Muscle of leg (tissue), 11 donors: ENCODE results near the gene NBDY. TPM values are rescaled to one million over a fixed set of nuclear protein-coding genes. Genes with fewer than 3 reads are reported as not detected.

ENCODE experiments used
- DNase-seq: peaks from one replicate; pipeline ENCODE4 v3.0.0; 2013
- H3K27ac ChIP-seq: one replicate; pipeline ENCODE4 v1.5.1; 2013; ENCODE audit warnings: mild to moderate bottlenecking, low read length, control low read depth
- H3K27me3 ChIP-seq: one replicate; pipeline ENCODE4 v1.6.1; 2013; ENCODE audit warnings: low read length; ENCODE audit not compliant: control insufficient read depth, insufficient read depth
- H3K36me3 ChIP-seq: one replicate; pipeline ENCODE4 v1.6.1; 2013; ENCODE audit warnings: low read length; ENCODE audit not compliant: control insufficient read depth, insufficient read depth
- H3K4me1 ChIP-seq: one replicate; pipeline ENCODE4 v1.6.1; 2013; ENCODE audit warnings: low read length; ENCODE audit not compliant: control insufficient read depth, insufficient read depth
- H3K4me3 ChIP-seq: one replicate; pipeline ENCODE4 v1.5.1; 2013; ENCODE audit warnings: low read length, control low read depth
- H3K9me3 ChIP-seq: replicated peaks from 2 replicates; pipeline ENCODE4 v1.6.1; 2013; ENCODE audit warnings: low read depth, low read length; ENCODE audit not compliant: control insufficient read depth
- WGBS: methylation state at CpG from one replicate; pipeline ENCODE4 v1.1.5; 2013; ENCODE audit warnings: missing lambda C conversion rate; ENCODE audit not compliant: insufficient coverage; 5-methylcytosine and 5-hydroxymethylcytosine counted together
- polyA plus RNA-seq, 8 donors: library from polyadenylated mRNA; unstranded; fragments of 120-200 nt; gene quantifications; one replicate each; pipeline versions ENCODE4 v1.2.1 to v1.2.3, GENCODE V29; 2013; ENCODE audit warnings: inconsistent platforms in 1 of 8, low replicate concordance in 1 of 8; ENCODE audit not compliant: insufficient read length in 8 of 8, insufficient read depth in 1 of 8
- total RNA-seq: library from RNA; stranded (reverse); fragments of 120-200 nt; gene quantifications from one replicate; pipeline ENCODE4 v1.2.4, GENCODE V29; 2013

NBDY gene
- total and polyA plus RNA-seq, 9 donors = 8.1 to 52.5 (median 45.1) TPM

- H3K36me3 ChIP-seq = no peaks in the 10 kb centered on the region
- H3K4me3 ChIP-seq = no peak overlapping the region
- no peak overlapping the region for H3K27ac ChIP-seq
- DNase-seq = no peak
- no peaks in the 10 kb centered on the region for H3K4me1 ChIP-seq
- WGBS = 61% methylated on average over 4 of the region's 5 CpGs
- peaks cover 18% of the 10 kb centered on the region for H3K27me3 ChIP-seq
- peaks cover 3% of the 10 kb centered on the region for H3K9me3 ChIP-seq
Observed at GRCh38 chrX:56817179-56817578, 88.1 kb downstream of the NBDY start.

DNA sequence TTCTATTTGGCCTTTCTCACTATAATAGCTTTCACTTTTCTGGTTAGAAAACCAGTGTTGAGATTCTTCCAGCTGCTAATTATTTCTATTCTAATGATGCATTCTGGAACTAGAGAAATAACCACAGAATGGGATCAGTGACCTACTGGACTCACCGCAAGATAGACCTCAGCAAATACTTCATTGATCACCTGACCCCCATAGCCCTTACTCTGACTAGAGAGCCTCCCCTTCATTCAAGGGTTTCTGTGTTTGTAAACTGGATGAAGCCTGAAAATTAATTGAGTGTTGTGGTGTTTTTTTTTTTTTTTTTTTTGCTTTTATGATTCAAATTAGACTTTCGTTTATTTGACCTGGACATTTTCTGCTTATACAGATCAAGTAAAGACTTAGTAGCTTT, 97.0 kb downstream of the NBDY start:
- Histone ChIP-seq H3K4me3 (no peak overlapping the region), H3K36me3 (no peaks in the 10 kb centered on the region), H3K4me1 (no peaks in the 10 kb centered on the region), H3K27me3 (peaks cover 14% of the 10 kb centered on the region), H3K27ac (no peak overlapping the region), H3K9me3 (peaks cover 13% of the 10 kb centered on the region)
- no peak for DNase-seq
- no CpG with 5 or more reads among the region's 2 CpGs for WGBS

DNA sequence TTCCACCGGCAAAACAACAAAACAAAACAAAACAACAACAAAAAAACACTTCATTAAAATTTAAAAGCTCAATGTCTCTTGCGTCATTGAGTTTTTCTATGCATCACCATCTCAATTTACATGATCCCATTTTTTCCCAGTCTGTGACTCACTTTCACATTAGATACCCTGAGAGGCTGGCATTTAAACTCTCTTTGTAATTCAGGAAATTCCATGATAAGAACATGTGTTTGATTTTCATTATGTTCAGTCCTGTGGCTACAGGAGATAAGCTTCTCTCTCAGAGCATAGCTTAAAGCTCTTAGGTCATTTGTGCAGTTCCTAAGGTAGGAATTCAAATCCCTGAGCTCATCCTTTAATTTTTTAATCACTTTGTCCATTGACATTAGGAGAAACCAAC, 104.6 kb downstream of the NBDY start:
- Histone ChIP-seq H3K36me3 (no peaks in the 10 kb centered on the region), H3K9me3 (no peaks in the 10 kb centered on the region), H3K27me3 (peaks cover 13% of the 10 kb centered on the region), H3K4me3 (no peak overlapping the region), H3K27ac (no peak overlapping the region), H3K4me1 (no peaks in the 10 kb centered on the region)
- no peak for DNase-seq
- WGBS = 72% methylated on average over 2 of the region's 2 CpGs

DNA sequence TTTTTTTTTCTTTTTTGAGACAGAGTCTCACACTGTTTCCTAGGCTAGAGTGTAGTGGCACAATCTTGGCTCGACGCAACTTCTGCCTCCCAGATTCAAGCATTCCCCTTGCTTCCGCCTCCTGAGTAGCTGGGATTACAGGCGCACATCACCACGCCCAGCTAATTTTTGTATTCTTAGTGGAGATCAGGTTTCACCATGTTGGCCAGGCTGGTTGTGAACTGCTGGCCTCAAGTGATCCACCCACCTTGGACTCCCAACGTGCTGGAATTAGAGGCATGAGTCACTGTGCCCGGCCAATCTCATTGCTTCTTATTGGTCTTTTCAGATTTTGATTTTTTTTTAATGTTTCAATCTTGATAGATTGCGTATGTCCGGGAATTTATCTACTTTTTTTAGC, 124.4 kb downstream of the NBDY start:
- DNase-seq = no peak
- Histone ChIP-seq H3K27me3 (peaks cover 19% of the 10 kb centered on the region), H3K4me1 (no peaks in the 10 kb centered on the region), H3K36me3 (no peaks in the 10 kb centered on the region), H3K9me3 (peaks cover 2% of the 10 kb centered on the region), H3K27ac (no peak overlapping the region), H3K4me3 (no peak overlapping the region)
- WGBS = 81% methylated on average over 4 of the region's 9 CpGs

DNA sequence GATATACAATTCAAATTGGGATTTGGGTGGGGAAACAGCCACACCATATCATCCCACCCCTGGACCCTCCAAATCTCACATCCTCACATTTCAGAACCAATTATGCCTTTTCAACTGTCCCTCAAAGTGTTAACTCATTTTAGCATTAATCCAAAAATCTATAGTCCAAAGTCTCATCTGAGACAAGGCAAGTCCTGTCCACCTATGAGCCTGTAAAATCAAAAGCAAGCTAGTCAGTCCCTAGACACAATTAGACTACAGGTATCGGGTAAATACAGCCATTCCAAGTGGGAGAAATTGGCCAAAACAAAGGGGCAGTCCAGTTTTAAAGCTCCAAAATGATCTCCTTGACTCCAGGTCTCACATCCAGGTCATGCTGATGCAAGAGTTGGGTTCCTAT, 128.0 kb downstream of the NBDY start:
- Histone ChIP-seq H3K27me3 (peaks cover 34% of the 10 kb centered on the region), H3K9me3 (peaks cover 2% of the 10 kb centered on the region), H3K27ac (no peak overlapping the region), H3K4me3 (no peak overlapping the region), H3K4me1 (no peaks in the 10 kb centered on the region), H3K36me3 (no peaks in the 10 kb centered on the region)
- DNase-seq = no peak
- WGBS = 100% methylated on average over 1 of the region's 1 CpG

DNA sequence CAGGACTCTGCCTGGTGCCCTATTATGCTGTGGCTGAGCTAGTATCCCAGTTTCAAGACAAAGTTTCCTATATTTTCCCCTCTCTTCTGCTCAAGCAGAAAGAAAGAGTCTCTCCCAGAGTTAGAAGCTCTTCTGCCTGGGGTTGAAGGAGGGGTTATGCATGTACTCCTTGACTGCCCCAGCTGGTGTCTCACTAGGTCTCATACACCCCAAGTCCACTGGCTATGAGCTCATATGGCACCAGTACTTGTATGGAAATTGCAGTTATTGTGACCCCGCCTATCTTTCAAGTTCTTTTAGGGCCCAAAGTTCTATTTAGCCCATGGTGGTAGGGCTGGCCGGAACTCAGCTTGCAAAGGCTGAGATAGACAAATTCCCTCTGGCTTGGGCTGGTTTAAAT, 131.8 kb downstream of the NBDY start:
- no peak overlapping the region for H3K27ac ChIP-seq
- H3K9me3 ChIP-seq = peaks cover 4% of the 10 kb centered on the region
- H3K36me3 ChIP-seq = no peaks in the 10 kb centered on the region
- H3K27me3 ChIP-seq = peaks cover 27% of the 10 kb centered on the region
- WGBS = no CpG with 5 or more reads among the region's 2 CpGs
- no peaks in the 10 kb centered on the region for H3K4me1 ChIP-seq
- no peak for DNase-seq
- H3K4me3 ChIP-seq = no peak overlapping the region

Other genes starting within 250 kb of the NBDY start
- 7.0 TPM for gene UBQLN2, start 165.6 kb upstream of the NBDY start, total RNA-seq
- gene UBQLN2, start 165.6 kb upstream of the NBDY start, polyA plus RNA-seq = 10 to 100 TPM; 28.0 to 37.4 (median 31.1) TPM